ENCODE data around the gene VPS8. TPM values are rescaled to one million over a fixed set of nuclear protein-coding genes. Genes with fewer than 3 reads are reported as not detected.

Gene VPS8
- total RNA-seq, 1 experiment from 2014 or later: 72.3 TPM

DNA sequence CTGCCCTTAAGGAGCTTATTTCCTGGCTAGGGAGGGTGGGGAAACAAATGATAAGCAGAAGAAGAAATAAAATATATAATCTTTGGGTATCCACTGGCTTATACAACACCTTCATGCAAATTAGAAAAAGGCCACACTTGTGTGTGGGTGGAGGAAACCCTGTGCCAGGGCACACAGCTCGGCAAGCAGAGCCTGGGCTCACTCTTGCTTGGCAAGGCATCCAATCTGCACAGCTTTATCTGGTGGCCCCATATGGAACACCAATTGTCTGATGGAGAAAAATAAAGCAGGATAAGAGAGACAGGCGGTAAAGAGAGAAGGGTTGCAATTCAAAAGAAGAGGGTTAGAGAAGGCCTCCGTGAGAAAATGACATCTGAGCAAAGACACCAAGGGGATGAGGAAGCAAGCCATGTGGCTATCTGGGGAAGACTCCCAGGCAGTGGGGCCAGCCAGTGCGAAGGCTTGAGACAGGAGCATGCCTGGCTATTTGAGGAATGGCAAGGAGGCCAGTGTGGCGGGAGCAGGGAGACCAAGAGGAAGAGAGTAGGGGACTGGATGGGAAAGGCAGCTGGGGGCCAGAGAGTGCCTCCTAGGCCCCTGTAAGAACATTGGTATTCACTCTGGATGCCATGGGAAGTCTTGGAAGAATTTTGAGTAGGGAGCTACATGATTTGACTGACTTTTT lies 22.5 kb upstream of the VPS8 start:
- CTCF ChIA-PET: no interaction called here
- no peak overlapping the region for H3K4me3 ChIP-seq (ENCODE audit: low read depth in 2 of 2, low read length in 2 of 2)
- intact Hi-C loops (cut with micrococcal nuclease; ENCODE audit: unreplicated experiment) (no loop called here), in situ Hi-C loops (cut with HindIII; ENCODE audit: low pct_unique_long_range_greater_than_20kb, low sequenced_read_pairs) (no loop called here)
- H3K9me3 ChIP-seq (ENCODE audit: control insufficient read depth, insufficient read depth, low read depth, low read length): no peaks in the 10 kb centered on the region
- no peaks in the 10 kb centered on the region for H3K4me1 ChIP-seq (ENCODE audit: control insufficient read depth, insufficient read depth, low read length)
- no peak overlapping the region for H3K27ac ChIP-seq (ENCODE audit: low read length)
- TF ChIP-seq, protein P1, sequence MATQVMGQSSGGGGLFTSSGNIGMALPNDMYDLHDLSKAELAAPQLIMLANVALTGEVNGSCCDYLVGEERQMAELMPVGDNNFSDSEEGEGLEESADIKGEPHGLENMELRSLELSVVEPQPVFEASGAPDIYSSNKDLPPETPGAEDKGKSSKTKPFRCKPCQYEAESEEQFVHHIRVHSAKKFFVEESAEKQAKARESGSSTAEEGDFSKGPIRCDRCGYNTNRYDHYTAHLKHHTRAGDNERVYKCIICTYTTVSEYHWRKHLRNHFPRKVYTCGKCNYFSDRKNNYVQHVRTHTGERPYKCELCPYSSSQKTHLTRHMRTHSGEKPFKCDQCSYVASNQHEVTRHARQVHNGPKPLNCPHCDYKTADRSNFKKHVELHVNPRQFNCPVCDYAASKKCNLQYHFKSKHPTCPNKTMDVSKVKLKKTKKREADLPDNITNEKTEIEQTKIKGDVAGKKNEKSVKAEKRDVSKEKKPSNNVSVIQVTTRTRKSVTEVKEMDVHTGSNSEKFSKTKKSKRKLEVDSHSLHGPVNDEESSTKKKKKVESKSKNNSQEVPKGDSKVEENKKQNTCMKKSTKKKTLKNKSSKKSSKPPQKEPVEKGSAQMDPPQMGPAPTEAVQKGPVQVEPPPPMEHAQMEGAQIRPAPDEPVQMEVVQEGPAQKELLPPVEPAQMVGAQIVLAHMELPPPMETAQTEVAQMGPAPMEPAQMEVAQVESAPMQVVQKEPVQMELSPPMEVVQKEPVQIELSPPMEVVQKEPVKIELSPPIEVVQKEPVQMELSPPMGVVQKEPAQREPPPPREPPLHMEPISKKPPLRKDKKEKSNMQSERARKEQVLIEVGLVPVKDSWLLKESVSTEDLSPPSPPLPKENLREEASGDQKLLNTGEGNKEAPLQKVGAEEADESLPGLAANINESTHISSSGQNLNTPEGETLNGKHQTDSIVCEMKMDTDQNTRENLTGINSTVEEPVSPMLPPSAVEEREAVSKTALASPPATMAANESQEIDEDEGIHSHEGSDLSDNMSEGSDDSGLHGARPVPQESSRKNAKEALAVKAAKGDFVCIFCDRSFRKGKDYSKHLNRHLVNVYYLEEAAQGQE (IDR thresholded peaks at IDR 0.05; ENCODE audit: insufficient read depth in 1 of 2, low read depth in 2 of 2, low read length in 1 of 2): no peak
- TF ChIP-seq POLR2AphosphoS5 (IDR thresholded peaks at IDR 0.05; ENCODE audit: low read depth, low read length) (no peak), TCF7L2 (IDR thresholded peaks at IDR 0.05; ENCODE audit: low read depth, low read length) (no peak), SIN3A (IDR thresholded peaks at IDR 0.05; ENCODE audit: borderline replicate concordance, insufficient read depth, low read depth, low read length) (no peak)
- TF ChIP-seq, protein P2, sequence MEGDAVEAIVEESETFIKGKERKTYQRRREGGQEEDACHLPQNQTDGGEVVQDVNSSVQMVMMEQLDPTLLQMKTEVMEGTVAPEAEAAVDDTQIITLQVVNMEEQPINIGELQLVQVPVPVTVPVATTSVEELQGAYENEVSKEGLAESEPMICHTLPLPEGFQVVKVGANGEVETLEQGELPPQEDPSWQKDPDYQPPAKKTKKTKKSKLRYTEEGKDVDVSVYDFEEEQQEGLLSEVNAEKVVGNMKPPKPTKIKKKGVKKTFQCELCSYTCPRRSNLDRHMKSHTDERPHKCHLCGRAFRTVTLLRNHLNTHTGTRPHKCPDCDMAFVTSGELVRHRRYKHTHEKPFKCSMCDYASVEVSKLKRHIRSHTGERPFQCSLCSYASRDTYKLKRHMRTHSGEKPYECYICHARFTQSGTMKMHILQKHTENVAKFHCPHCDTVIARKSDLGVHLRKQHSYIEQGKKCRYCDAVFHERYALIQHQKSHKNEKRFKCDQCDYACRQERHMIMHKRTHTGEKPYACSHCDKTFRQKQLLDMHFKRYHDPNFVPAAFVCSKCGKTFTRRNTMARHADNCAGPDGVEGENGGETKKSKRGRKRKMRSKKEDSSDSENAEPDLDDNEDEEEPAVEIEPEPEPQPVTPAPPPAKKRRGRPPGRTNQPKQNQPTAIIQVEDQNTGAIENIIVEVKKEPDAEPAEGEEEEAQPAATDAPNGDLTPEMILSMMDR (IDR thresholded peaks at IDR 0.05): no peak
- DNase-seq (ENCODE audit: low read depth, low spot score): no peak
- ATAC-seq: no peak
- 0 out of 2 replicates have a peak, but pooled peaks cover 2% of the 10 kb centered on the region for H3K27me3 ChIP-seq (ENCODE audit: control insufficient read depth, insufficient read depth, low read length)
- H3K36me3 ChIP-seq (ENCODE audit: control insufficient read depth, insufficient read depth, low read length): no peaks in the 10 kb centered on the region
- POLR2A ChIA-PET: no interaction called here
- no TSS peak for BruUV-seq (replicated peaks)

DNA sequence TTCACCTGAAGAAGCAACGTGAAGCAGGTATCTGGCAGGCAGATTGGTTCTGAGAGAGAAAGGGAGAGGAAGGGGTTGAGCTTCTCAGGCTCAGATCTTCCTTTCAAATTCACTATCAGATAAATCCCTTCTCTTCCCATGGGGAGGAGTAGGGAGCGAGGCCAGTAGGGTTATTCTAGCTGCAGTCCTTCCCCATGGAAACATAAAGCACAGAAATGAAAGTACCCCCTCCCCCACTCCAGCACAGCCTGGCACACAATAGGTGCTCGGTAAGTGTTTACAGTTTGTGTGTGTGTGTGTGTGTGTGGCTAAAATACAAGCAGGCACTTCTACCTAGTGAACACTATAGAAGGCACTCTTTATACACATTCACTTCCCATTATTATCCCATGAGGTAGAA lies 20.8 kb upstream of the VPS8 start:
- CTCF ChIA-PET: interaction anchor here (0.7 kb wide), 1 partner anchor 11 kb away, joined by 3 read pairs; no protein-coding TSS in a partner anchor
- no peak for TF ChIP-seq SIN3A (IDR thresholded peaks at IDR 0.05; ENCODE audit: borderline replicate concordance, insufficient read depth, low read depth, low read length)
- TF ChIP-seq TCF7L2 (IDR thresholded peaks at IDR 0.05; ENCODE audit: low read depth, low read length): no peak
- TF ChIP-seq, protein P1 (IDR thresholded peaks at IDR 0.05; ENCODE audit: insufficient read depth in 1 of 2, low read depth in 2 of 2, low read length in 1 of 2): no peak
- TF ChIP-seq POLR2AphosphoS5 (IDR thresholded peaks at IDR 0.05; ENCODE audit: low read depth, low read length): no peak
- TF ChIP-seq, protein P2 (IDR thresholded peaks at IDR 0.05): no peak
- in situ Hi-C loops (cut with HindIII; ENCODE audit: low pct_unique_long_range_greater_than_20kb, low sequenced_read_pairs) (no loop called here), intact Hi-C loops (cut with micrococcal nuclease; ENCODE audit: unreplicated experiment) (no loop called here)
- POLR2A ChIA-PET: no interaction called here
- Histone ChIP-seq H3K4me3 (ENCODE audit: low read depth in 2 of 2, low read length in 2 of 2) (no peak overlapping the region), H3K4me1 (ENCODE audit: control insufficient read depth, insufficient read depth, low read length) (no peaks in the 10 kb centered on the region), H3K27ac (ENCODE audit: low read length) (no peak overlapping the region), H3K36me3 (ENCODE audit: control insufficient read depth, insufficient read depth, low read length) (no peaks in the 10 kb centered on the region), H3K9me3 (ENCODE audit: control insufficient read depth, insufficient read depth, low read depth, low read length) (no peaks in the 10 kb centered on the region), H3K27me3 (ENCODE audit: control insufficient read depth, insufficient read depth, low read length) (no peaks in the 10 kb centered on the region)
- ATAC-seq: no peak
- BruUV-seq (replicated peaks): no TSS peak
- no peak for DNase-seq (ENCODE audit: low read depth, low spot score)

Data from Panc1 (cell line).